CD4-positive, alpha-beta T cell treated with Interleukin-4 for 4 hours (primary cell): ENCODE measurements around the gene GOLIM4.
"Not testable (repeated sequence)": the region's sequence is repeated elsewhere in the genome, so short reads cannot be mapped to it uniquely, and the experiment has no call there.

Experiments
- DNase-seq: peaks from one replicate; pipeline ENCODE4 v3.0.0-alpha.2; 2020

The GOLIM4 gene

GRCh38 chr3:168095611-168096209, at the start of gene GOLIM4:
Gene GOLIM4, minus strand, starts transcription at chr3:168095924. Its CDS starts 639 bp downstream, at chr3:168095285.
- DNase-seq = peak; percentile 40

DNA sequence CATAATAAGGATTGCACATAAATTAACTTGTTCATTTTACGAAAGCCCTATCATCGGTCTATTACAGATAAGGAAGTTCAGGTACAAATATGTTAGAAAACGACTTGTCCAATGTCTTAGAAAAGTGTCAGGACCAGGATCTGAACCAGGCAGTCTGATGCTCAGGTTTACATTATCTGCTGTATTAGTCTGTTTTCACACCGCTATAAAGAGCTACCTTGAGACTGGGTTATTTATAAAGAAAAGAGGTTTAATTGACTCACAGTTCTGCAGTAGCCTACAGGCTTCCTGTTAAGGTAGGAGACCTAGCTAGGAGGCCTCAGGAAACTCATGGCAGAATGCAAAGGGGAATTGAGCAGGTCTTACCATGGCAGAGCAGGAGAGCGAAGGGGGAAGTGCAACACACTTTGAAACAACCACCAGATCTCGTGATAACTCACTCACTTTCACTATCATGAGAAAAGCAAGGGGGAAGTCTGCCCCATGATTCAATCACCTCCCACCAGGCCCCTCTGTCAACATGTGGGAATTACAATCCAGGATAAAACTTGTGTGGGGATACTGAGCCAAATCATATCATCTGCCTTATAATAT, 45.8 kb upstream of the GOLIM4 start:
- no peak for DNase-seq

DNA sequence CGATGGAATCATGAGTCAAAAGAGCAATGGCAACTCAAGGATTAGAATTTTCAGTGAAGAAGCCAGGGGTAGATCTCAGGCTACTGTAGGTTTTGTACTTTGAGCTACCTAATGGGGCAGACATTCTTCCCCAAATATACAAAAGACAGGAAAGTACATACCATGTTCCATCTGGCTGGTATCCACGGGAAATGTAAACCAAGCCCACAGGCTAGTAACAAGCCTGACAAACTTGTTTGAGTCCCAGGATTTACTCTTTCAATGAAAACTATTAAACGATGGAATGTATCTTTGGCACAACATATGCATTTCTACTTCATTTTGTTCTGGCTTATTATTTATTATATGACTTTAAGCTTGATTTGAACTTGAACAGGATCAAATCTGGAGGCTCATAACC, 44.2 kb upstream of the GOLIM4 start:
- no peak for DNase-seq

- DNase-seq = no peak
Measured at GRCh38 chr3:168138421-168138820, 42.7 kb upstream of the GOLIM4 start.

DNA sequence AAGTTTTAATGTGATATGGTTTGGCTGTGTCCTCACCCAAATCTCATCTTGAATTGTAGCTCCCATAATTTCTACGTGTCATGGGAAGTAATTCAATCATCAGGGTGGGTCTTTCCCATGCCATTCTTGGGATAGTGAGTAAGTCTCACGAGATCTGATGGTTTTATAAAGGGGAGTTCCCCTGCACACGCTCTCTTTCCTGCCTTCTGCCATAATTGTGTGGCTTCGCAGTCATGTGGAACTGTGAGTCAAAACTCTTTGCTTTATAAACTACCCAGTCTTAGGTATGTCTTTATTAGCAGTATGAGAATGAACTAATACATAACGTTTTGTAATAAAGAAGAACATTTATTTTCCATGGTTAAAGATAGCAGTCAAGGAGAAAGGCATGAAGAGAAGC, 39.2 kb upstream of the GOLIM4 start:
- DNase-seq = no peak

- not testable (repeated sequence) for DNase-seq
Measured at GRCh38 chr3:168130250-168130649, 34.5 kb upstream of the GOLIM4 start.

DNA sequence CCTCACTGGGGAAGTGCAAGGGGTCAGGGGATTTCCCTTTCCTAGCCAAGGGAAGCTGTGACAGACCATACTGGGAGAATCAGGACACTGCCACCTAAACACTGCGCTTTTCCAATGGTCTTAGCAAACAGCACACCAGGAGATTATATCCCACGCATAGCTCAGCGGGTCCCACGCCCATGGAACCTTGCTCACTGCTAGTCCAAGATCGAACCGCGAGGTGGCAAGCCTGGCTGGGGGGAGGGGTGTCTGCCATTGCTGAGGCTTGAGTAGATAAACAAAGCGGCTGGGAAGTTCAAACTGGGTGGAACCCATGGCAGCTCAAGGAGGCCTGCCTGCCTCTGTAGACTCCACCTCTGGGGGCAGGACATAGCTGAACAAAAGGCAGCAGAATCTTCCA, 32.7 kb upstream of the GOLIM4 start:
- DNase-seq = not testable (repeated sequence)

GRCh38 chr3:168127466-168127865, 31.7 kb upstream of the GOLIM4 start:
- DNase-seq = no peak

DNA sequence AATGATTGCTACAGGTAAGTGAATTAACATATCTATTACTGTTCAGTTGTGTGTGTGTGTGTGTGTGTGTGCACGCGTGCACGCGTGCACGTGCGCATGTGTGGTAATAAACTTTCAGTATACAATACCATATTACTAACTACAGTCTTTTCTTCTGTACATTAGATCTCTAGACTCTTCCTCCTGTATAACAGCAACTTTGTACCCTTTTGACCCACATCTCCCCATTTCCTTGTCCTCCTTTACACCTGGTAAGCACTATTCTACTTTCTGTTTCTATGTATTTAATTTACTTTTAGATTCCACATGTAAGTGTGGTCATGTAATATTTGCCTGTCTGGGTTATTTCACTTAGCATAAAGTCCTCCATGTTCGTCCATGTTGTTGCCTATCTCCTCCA, 29.1 kb upstream of the GOLIM4 start:
- DNase-seq = no peak

DNA sequence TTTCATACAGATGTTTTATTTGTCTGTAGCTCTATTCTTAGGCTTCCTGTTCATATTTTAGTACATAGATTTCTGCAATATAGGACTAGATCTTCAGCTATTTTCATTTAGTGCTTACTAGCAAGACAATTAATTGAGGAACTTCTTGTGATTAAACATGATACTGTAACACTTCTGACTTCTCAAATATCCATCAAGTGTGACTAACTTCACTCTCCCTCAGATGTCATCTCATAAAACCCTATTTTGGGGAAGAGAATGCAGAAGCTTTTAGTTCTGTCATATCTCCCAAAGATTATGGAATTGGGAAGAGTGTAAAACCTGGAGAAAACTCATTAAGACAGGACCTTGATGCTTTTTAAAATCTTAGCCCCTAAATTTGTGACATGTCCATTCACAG, 28.6 kb upstream of the GOLIM4 start:
- DNase-seq = no peak

DNA sequence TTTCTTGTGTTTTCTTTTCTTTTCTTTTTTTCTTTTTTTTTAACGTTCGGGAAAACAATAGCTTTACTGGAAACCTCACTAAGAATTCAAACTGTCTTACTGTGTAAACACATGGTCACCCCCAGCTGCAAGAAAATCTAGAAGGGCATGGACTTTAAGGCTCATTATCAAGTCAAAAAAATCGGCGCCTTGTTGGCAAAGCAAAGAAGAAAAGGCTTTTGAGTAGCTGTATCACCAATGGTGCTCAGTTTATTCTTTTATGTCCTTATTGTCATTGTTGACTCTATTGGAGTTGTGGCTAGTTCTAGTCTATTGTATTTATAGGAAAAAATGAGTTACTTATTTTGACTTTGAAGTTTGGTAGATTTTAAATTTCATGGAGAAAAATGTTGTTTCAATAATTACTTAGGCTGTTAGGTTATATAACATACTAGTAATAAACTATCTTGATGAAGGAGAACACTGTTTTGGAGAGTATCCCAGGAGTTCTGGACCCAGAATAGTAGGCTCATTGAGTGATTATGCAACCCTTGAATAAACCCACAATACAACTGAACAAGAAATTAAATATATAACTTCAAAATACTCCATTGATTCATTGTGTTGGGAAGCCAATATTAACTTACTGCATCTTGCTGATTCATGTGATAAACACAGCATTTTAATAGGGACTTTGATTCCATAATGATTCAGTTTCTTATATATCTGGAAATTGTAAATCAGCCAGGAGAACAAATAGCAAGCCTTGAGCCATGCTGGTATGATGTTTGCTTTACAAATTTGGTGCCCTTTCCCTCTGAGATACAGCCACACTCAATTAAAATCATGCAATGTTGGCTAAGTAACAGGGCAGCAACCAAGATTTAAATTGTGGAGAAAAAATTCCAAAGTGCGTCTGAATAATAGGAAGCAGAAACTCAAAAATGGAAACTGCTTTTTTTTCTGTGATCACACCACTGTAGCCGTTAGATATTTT, 27.8 kb upstream of the GOLIM4 start:
- no peak for DNase-seq

- DNase-seq = no peak
Measured at GRCh38 chr3:168121184-168122017, 25.7 kb upstream of the GOLIM4 start.

- DNase-seq = no peak
Measured at GRCh38 chr3:168117853-168118313, 22.2 kb upstream of the GOLIM4 start.

- DNase-seq = no peak
Measured at GRCh38 chr3:168117059-168117458, 21.3 kb upstream of the GOLIM4 start.

DNA sequence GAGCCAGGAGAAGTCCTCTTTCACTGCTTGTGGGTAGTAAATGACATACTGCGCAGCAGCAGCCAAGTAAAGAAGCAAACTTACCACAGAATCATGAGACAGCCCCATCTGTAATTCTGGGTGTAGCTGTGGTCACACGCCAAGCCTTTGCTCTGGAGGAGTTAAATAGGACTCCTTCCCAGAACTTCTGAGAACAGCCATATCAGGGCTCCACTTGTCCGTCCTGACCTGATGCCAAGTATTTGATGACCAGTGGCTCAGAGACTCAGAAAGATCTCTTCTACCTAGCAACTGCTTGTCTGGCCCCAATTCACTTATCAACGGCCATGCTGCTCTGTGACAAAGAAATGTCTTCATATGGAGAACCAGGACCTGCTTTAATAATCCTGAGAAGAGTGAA, 20.6 kb upstream of the GOLIM4 start:
- no peak for DNase-seq

- no peak for DNase-seq
Measured at GRCh38 chr3:168113848-168114247, 18.1 kb upstream of the GOLIM4 start.

- no peak for DNase-seq
Measured at GRCh38 chr3:168112894-168113293, 17.2 kb upstream of the GOLIM4 start.

GRCh38 chr3:168104361-168104760, 8.6 kb upstream of the GOLIM4 start:
- DNase-seq = no peak

- DNase-seq = no peak
Measured at GRCh38 chr3:168102735-168103410, 7.1 kb upstream of the GOLIM4 start.

GRCh38 chr3:168100777-168101492, 5.2 kb upstream of the GOLIM4 start:
- no peak for DNase-seq

GRCh38 chr3:168097381-168097780, 1.7 kb upstream of the GOLIM4 start:
- no peak for DNase-seq
